Measurements from ENCODE around the gene ZNF205.
A peak's percentile ranks its signal among the peaks of the same experiment; 100 is the strongest.
"Not testable (repeated sequence)": the region's sequence is repeated elsewhere in the genome, so short reads cannot be mapped to it uniquely, and the experiment has no call there.

The ZNF205 gene

DNA sequence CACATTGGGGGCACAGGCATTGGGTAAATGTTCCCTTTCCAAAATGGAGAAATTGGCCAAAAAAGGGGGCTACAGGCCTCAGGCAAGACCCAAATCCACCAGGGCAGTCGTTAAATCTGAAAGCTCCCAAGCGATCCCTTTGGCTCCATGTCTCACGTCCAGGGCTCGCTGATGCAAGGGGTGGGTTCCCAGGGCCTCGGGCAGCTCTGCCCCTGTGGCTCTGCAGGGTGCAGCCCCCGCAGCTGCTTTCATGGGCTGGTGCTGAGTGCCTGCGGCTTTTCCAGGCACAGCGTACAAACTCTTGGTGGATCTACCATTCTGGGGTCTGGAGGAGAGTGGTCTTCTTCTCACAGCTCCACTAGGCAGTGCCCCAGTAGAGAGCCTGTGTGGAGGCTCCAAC, 29.0 kb upstream of the ZNF205 start:
- H3K9me3 ChIP-seq (ENCODE audit: control extremely low read depth in 1 of 5, control insufficient read depth in 4 of 5, insufficient read depth in 2 of 5, low read depth in 1 of 5, low read length in 4 of 5); H3K27ac ChIP-seq (ENCODE audit: insufficient read depth in 1 of 2, low read depth in 1 of 2, low read length in 2 of 2, poor library complexity in 1 of 2, severe bottlenecking in 2 of 2); POLR2A ChIA-PET; DNase-seq; H3K36me3 ChIP-seq (ENCODE audit: control insufficient read depth in 4 of 4, insufficient read depth in 4 of 4, low read length in 3 of 4); H3K27me3 ChIP-seq (replicated peaks in 2 of 5; ENCODE audit: control insufficient read depth in 4 of 5, insufficient read depth in 5 of 5, low read length in 4 of 5); H3K4me3 ChIP-seq (ENCODE audit: control insufficient read depth in 1 of 7, extremely low read depth in 1 of 7, insufficient read depth in 4 of 7, low read depth in 2 of 7, low read length in 6 of 7): not testable (repeated sequence)
- 96% methylated on average over 8 of the region's 8 CpGs for WGBS (ENCODE audit: insufficient coverage)
- CTCF ChIA-PET = interaction anchor here (1.0 to 1.4 kb wide), 2 partner anchors 15 to 20 kb away, joined by 3 to 4 read pairs; partner anchors contain the start of gene ZSCAN10
- H3K4me1 ChIP-seq (ENCODE audit: control extremely low read depth in 1 of 4, control insufficient read depth in 4 of 4, insufficient read depth in 4 of 4, low read length in 3 of 4) = peaks cover 9 to 41% (median 37%) of the 10 kb centered on the region in 4 experiments

DNA sequence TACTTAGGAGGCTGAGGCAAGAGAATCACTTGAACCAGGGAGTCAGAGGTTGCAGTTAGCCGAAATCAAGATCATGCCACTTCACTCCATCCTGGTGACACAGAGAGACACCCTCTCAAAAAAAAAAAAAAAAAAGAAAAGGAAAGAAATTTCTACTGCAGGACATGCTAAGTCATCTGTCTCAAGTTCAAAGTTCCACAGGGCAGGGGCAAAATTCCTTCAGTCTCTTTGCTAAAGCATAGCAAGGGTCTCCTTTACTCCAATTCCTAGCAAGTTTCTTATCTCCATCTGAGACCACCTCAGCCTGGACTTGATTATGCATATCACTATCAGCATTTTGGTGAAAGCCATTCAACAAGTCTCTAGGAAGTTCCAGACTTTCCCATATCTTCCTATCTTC, 27.9 kb upstream of the ZNF205 start:
- 88% methylated on average over 1 of the region's 1 CpG for WGBS (ENCODE audit: insufficient coverage)
- Histone ChIP-seq H3K9me3 (ENCODE audit: control extremely low read depth in 1 of 5, control insufficient read depth in 4 of 5, insufficient read depth in 2 of 5, low read depth in 1 of 5, low read length in 4 of 5) (no peaks in the 10 kb centered on the region), H3K27me3 (replicated peaks in 2 of 5; ENCODE audit: control insufficient read depth in 4 of 5, insufficient read depth in 5 of 5, low read length in 4 of 5) (no peaks in the 10 kb centered on the region), H3K4me1 (ENCODE audit: control extremely low read depth in 1 of 4, control insufficient read depth in 4 of 4, insufficient read depth in 4 of 4, low read length in 3 of 4) (peaks cover 9 to 50% (median 41%) of the 10 kb centered on the region in 4 experiments), H3K4me3 (ENCODE audit: control insufficient read depth in 1 of 7, extremely low read depth in 1 of 7, insufficient read depth in 4 of 7, low read depth in 2 of 7, low read length in 6 of 7) (no peak overlapping the region), H3K27ac (ENCODE audit: insufficient read depth in 1 of 2, low read depth in 1 of 2, low read length in 2 of 2, poor library complexity in 1 of 2, severe bottlenecking in 2 of 2) (no peak overlapping the region), H3K36me3 (ENCODE audit: control insufficient read depth in 4 of 4, insufficient read depth in 4 of 4, low read length in 3 of 4) (no peaks in the 10 kb centered on the region)
- no peak for DNase-seq
- ChIA-PET POLR2A (no interaction called here), CTCF (interaction anchor here (1.0 to 8.7 kb wide), 2 partner anchors 8 to 21 kb away, joined by 3 to 54 read pairs; no protein-coding TSS in a partner anchor)

DNA sequence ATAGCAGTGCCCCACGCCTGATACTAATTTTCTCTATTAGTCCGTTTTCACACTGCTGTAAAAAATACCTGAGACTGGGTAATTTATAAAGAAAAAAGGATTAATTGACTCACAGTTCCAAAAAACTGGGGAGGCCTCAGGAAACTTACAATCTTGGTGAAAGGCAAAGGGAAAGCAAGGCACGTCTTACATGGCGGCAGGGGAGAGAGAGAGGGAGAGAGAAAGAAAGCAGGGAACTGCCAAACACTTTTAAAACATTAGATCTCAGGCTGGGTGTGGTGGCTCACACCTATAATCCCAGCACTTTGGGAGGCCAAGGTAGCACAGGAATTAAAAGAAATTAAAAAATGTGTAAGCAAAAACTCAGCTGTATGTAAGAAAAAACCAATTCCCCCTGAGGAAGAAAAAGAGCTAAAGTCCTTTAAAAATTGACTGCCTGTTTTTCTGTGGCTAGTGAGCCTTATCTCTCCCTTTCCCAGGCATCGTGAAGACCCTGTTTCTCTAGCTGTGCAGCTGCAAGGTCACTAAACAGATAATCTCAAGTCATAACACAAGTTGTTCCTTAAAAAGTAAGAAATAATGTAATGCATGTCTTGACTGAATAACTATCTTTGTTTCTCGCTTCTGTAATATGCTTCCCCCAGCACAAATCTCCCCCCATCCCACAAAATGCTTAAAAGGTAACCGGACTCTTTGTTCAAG, 27.3 kb upstream of the ZNF205 start:
- Histone ChIP-seq H3K4me3 (ENCODE audit: control insufficient read depth in 1 of 7, extremely low read depth in 1 of 7, insufficient read depth in 4 of 7, low read depth in 2 of 7, low read length in 6 of 7) (no peak overlapping the region), H3K9me3 (ENCODE audit: control extremely low read depth in 1 of 5, control insufficient read depth in 4 of 5, insufficient read depth in 2 of 5, low read depth in 1 of 5, low read length in 4 of 5) (no peaks in the 10 kb centered on the region), H3K27ac (ENCODE audit: insufficient read depth in 1 of 2, low read depth in 1 of 2, low read length in 2 of 2, poor library complexity in 1 of 2, severe bottlenecking in 2 of 2) (no peak overlapping the region), H3K36me3 (ENCODE audit: control insufficient read depth in 4 of 4, insufficient read depth in 4 of 4, low read length in 3 of 4) (no peaks in the 10 kb centered on the region), H3K27me3 (replicated peaks in 2 of 5; ENCODE audit: control insufficient read depth in 4 of 5, insufficient read depth in 5 of 5, low read length in 4 of 5) (no peaks in the 10 kb centered on the region), H3K4me1 (ENCODE audit: control extremely low read depth in 1 of 4, control insufficient read depth in 4 of 4, insufficient read depth in 4 of 4, low read length in 3 of 4) (peaks cover 9 to 50% (median 41%) of the 10 kb centered on the region in 4 experiments)
- 100% methylated on average over 3 of the region's 7 CpGs for WGBS (ENCODE audit: insufficient coverage)
- peak in 1 of 3 donors; percentile 38 for DNase-seq
- ChIA-PET POLR2A (interaction anchor here (1.0 kb wide), 1 partner anchor 10 kb away, joined by 3 read pairs; no protein-coding TSS in a partner anchor), CTCF (interaction anchor here (8.7 kb wide), 1 partner anchor 8 kb away, joined by 54 read pairs; no protein-coding TSS in a partner anchor)

DNA sequence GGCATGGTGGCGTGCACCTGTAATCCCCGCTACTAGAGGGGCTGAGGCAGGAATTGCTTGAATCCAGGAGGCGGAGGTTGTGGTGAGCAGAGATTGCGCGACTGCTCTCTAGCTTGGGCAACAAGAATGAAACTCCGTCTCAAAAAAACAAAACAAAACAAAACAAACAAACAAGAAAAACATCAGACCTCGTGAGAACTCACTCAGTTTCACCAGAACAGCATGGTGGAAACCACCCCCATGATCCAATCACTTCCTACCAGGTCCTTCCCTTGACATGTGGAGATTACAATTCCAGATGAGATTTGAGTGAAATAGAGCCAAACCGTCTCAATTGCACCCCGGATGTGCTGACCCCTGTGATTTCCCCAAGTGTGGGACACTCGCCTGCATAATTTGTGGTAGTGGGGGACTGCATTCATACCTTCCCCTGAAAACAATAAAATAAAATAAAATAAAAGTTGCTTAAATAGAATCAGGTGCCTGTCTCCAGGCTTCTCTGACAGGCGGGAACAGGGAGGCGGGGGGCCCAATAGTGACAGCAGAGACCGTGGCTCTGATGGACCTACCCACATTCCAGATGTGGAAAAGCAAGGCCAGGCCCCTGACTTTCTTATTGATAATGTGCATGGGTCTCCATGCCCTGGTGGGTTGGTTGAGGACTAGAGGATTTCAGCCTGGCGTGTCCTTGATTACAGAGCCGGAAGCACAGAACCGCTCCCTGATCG, 26.4 kb upstream of the ZNF205 start:
- no peaks in the 10 kb centered on the region for H3K9me3 ChIP-seq (ENCODE audit: control extremely low read depth in 1 of 5, control insufficient read depth in 4 of 5, insufficient read depth in 2 of 5, low read depth in 1 of 5, low read length in 4 of 5)
- ChIA-PET POLR2A (interaction anchor here (1.0 kb wide), 1 partner anchor 11 kb away, joined by 3 read pairs; no protein-coding TSS in a partner anchor), CTCF (interaction anchor here (8.7 kb wide), 1 partner anchor 9 kb away, joined by 54 read pairs; no protein-coding TSS in a partner anchor)
- 91% methylated on average over 14 of the region's 17 CpGs for WGBS (ENCODE audit: insufficient coverage)
- peak overlapping the region in 1 of 7 experiments; percentile 38 for H3K4me3 ChIP-seq (ENCODE audit: control insufficient read depth in 1 of 7, extremely low read depth in 1 of 7, insufficient read depth in 4 of 7, low read depth in 2 of 7, low read length in 6 of 7)
- peaks cover 9 to 52% (median 41%) of the 10 kb centered on the region in 4 experiments for H3K4me1 ChIP-seq (ENCODE audit: control extremely low read depth in 1 of 4, control insufficient read depth in 4 of 4, insufficient read depth in 4 of 4, low read length in 3 of 4)
- no peak for DNase-seq
- no peaks in the 10 kb centered on the region for H3K27me3 ChIP-seq (replicated peaks in 2 of 5; ENCODE audit: control insufficient read depth in 4 of 5, insufficient read depth in 5 of 5, low read length in 4 of 5)
- H3K36me3 ChIP-seq (ENCODE audit: control insufficient read depth in 4 of 4, insufficient read depth in 4 of 4, low read length in 3 of 4) = no peaks in the 10 kb centered on the region
- H3K27ac ChIP-seq (ENCODE audit: insufficient read depth in 1 of 2, low read depth in 1 of 2, low read length in 2 of 2, poor library complexity in 1 of 2, severe bottlenecking in 2 of 2) = no peak overlapping the region

DNA sequence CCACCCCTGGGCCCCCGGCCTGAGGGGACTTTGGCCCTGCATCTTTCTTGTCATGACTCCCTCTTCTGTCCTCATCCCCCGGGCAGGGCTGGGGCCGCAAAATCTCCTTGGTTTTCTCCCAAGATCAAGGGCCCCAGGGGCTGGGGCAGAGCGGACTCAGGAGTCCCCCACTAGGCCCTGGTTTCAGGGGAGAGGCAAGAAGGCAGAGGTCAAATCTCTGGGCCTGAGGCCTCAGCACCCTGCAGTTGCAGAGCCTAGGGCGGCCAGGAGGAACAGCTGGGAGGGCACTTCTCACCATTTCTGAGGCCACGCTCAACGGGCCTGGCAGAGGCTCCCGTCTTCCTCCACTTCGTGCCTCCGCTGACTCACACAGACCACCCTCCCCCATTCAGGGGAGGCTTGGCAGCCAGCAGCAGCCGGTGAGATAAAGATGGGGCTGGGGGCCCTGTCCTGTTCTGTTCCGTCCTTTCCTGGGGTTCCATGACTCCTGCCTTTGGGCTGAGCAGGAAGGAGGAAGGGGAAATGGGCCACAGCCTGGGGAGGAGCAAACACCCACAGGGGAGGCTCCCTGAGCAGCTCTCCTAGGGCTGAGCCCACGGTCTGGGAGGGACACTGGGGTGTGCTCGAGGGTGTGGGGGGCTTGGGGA, 25.7 kb upstream of the ZNF205 start:
- WGBS (ENCODE audit: insufficient coverage) = 35% methylated on average over 12 of the region's 14 CpGs
- Histone ChIP-seq H3K27me3 (replicated peaks in 2 of 5; ENCODE audit: control insufficient read depth in 4 of 5, insufficient read depth in 5 of 5, low read length in 4 of 5) (no peaks in the 10 kb centered on the region), H3K27ac (ENCODE audit: insufficient read depth in 1 of 2, low read depth in 1 of 2, low read length in 2 of 2, poor library complexity in 1 of 2, severe bottlenecking in 2 of 2) (no peak overlapping the region), H3K4me1 (ENCODE audit: control extremely low read depth in 1 of 4, control insufficient read depth in 4 of 4, insufficient read depth in 4 of 4, low read length in 3 of 4) (peaks cover 9 to 57% (median 41%) of the 10 kb centered on the region in 4 experiments), H3K9me3 (ENCODE audit: control extremely low read depth in 1 of 5, control insufficient read depth in 4 of 5, insufficient read depth in 2 of 5, low read depth in 1 of 5, low read length in 4 of 5) (no peaks in the 10 kb centered on the region), H3K36me3 (ENCODE audit: control insufficient read depth in 4 of 4, insufficient read depth in 4 of 4, low read length in 3 of 4) (no peaks in the 10 kb centered on the region), H3K4me3 (ENCODE audit: control insufficient read depth in 1 of 7, extremely low read depth in 1 of 7, insufficient read depth in 4 of 7, low read depth in 2 of 7, low read length in 6 of 7) (peak overlapping the region in 6 of 7 experiments; percentile 1 to 61 (median 32))
- ChIA-PET CTCF (interaction anchor here (1.0 to 8.7 kb wide), 10 partner anchors 10 to 375 kb away, joined by 3 to 54 read pairs (median 5); partner anchors contain the start of genes IL32 and ZNF213), POLR2A (interaction anchor here (1.4 kb wide), 1 partner anchor 12 kb away, joined by 7 read pairs; no protein-coding TSS in a partner anchor)
- peak; percentile 42 to 75 (median 70) for DNase-seq

DNA sequence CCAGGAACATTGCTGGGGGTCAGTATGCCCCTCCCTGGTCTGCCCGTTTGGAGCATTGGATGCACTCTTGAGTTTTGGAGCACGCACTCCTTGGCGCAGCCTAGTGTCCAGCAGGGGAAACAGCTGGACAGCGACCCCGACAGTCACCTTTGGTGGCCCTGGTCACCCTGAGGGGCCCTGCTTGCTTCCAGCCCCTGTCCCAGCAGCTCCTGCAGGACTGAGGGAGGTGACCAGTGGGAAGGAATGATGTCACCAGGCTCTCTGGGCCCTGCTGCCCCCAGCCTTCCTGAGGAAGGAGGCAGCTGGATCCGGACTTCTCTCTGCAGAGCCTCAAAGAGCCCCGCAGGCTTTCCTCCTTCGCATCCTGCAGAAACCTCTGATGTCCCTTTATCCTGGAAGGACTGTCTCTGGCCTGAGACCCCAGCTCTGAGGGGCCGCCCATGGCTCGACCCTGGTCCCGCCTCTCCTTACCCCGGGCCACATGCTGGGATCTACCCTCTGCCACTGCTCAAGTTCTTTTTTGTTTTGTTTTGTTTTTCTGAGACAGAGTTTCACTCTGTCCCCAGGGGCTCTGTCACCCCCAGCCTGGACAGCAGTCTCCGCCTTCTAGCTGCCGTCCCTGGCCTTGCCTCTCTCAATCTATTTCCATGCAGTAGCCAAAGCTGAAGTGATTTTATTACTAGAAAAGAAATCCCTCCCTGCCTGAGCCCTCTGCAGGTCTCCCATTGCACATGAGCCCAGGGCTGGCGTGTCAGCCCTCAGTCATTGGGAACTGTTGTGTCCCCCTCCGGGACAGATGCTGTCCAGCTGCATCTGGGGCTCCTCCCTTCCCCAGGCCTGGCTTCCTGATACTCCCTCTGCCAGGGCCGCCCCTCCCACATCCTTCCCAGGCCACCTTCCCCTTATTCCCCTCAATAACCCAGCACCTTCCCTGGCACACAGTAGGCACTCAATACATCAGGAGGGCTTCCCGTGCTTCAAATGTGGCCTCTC, 24.8 kb upstream of the ZNF205 start:
- Histone ChIP-seq H3K36me3 (ENCODE audit: control insufficient read depth in 4 of 4, insufficient read depth in 4 of 4, low read length in 3 of 4) (no peaks in the 10 kb centered on the region), H3K9me3 (ENCODE audit: control extremely low read depth in 1 of 5, control insufficient read depth in 4 of 5, insufficient read depth in 2 of 5, low read depth in 1 of 5, low read length in 4 of 5) (no peaks in the 10 kb centered on the region), H3K4me3 (ENCODE audit: control insufficient read depth in 1 of 7, extremely low read depth in 1 of 7, insufficient read depth in 4 of 7, low read depth in 2 of 7, low read length in 6 of 7) (peak overlapping the region in 5 of 7 experiments; percentile 25 to 62 (median 47)), H3K27ac (ENCODE audit: insufficient read depth in 1 of 2, low read depth in 1 of 2, low read length in 2 of 2, poor library complexity in 1 of 2, severe bottlenecking in 2 of 2) (no peak overlapping the region), H3K27me3 (replicated peaks in 2 of 5; ENCODE audit: control insufficient read depth in 4 of 5, insufficient read depth in 5 of 5, low read length in 4 of 5) (no peaks in the 10 kb centered on the region), H3K4me1 (ENCODE audit: control extremely low read depth in 1 of 4, control insufficient read depth in 4 of 4, insufficient read depth in 4 of 4, low read length in 3 of 4) (peaks cover 9 to 62% (median 41%) of the 10 kb centered on the region in 4 experiments)
- POLR2A ChIA-PET = interaction anchor here (0.7 to 1.4 kb wide), 2 partner anchors 12 to 41 kb away, joined by 3 to 7 read pairs; no protein-coding TSS in a partner anchor
- 27% methylated on average over 10 of the region's 18 CpGs for WGBS (ENCODE audit: insufficient coverage)
- peak in 2 of 3 donors; percentile 26 to 47 for DNase-seq
- CTCF ChIA-PET = interaction anchor here (0.9 to 8.7 kb wide), 13 partner anchors 11 to 374 kb away, joined by 3 to 54 read pairs (median 3); partner anchors contain the start of genes IL32 and ZNF213

All from common myeloid progenitor, CD34-positive (primary cell).